ENCODE measurements around the gene GAS6.

DNA sequence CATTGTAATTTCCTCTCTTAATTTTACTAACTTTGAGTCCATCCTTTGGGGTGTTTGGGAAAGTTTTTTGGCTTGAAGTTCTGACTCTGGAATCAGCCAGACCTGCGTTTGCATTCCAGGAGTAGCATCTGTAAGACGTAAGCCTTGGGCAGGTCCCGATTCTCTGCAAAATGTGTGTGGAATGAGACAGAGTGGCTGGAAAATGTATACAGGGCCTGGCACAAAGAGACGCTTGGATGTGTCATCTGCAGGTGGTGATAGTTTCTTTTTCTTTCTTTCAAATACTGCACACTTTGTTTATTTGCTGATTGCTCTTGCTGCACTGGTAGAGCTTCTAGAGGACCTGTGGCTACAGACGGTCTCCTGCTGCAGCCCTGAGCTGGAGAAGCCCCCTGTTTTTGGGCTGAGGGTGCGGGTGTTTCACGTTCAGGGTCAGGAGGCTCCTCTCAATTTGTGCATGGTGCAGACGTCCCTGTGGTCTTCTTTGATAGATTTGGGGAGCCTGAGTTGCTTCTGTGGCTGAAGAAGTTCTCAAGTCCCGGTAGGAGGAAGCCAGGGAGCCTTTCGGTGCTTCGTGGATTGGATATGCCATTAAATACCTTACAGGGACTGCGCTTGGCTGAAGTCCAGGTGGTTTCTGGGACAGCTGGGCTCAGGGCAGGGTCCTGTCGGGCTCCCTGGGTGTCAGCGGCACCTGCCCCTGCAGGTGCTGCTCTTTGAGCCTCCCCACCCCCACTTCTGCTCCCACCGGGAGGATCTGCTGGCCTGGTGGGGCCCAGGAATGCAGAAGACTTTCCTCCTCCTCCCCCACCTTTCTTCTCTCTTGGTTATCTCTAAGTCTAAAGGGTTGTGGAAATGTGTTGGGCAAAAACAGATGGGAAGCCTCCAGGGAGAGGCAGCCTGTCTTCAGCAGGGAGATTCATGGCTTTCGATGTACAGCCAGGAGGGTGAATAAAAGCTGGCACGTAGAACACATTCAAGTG is 44.0 kb upstream of the GAS6 start:
- TF ChIP-seq, protein P1, sequence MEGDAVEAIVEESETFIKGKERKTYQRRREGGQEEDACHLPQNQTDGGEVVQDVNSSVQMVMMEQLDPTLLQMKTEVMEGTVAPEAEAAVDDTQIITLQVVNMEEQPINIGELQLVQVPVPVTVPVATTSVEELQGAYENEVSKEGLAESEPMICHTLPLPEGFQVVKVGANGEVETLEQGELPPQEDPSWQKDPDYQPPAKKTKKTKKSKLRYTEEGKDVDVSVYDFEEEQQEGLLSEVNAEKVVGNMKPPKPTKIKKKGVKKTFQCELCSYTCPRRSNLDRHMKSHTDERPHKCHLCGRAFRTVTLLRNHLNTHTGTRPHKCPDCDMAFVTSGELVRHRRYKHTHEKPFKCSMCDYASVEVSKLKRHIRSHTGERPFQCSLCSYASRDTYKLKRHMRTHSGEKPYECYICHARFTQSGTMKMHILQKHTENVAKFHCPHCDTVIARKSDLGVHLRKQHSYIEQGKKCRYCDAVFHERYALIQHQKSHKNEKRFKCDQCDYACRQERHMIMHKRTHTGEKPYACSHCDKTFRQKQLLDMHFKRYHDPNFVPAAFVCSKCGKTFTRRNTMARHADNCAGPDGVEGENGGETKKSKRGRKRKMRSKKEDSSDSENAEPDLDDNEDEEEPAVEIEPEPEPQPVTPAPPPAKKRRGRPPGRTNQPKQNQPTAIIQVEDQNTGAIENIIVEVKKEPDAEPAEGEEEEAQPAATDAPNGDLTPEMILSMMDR (IDR thresholded peaks at IDR 0.05; ENCODE audit: low read depth, low read length) = no peak
- TF ChIP-seq EZH2phosphoT487 (IDR thresholded peaks at IDR 0.05; ENCODE audit: low read depth) = no peak

All from OCI-LY3 (cell line).